Measurements from ENCODE around the gene NAV1.

GRCh38 chr1:201561195-201561564 is 22.3 kb downstream of the NAV1 start:
- TF ChIP-seq, protein P1, sequence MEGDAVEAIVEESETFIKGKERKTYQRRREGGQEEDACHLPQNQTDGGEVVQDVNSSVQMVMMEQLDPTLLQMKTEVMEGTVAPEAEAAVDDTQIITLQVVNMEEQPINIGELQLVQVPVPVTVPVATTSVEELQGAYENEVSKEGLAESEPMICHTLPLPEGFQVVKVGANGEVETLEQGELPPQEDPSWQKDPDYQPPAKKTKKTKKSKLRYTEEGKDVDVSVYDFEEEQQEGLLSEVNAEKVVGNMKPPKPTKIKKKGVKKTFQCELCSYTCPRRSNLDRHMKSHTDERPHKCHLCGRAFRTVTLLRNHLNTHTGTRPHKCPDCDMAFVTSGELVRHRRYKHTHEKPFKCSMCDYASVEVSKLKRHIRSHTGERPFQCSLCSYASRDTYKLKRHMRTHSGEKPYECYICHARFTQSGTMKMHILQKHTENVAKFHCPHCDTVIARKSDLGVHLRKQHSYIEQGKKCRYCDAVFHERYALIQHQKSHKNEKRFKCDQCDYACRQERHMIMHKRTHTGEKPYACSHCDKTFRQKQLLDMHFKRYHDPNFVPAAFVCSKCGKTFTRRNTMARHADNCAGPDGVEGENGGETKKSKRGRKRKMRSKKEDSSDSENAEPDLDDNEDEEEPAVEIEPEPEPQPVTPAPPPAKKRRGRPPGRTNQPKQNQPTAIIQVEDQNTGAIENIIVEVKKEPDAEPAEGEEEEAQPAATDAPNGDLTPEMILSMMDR (conservative IDR thresholded peaks at IDR 0.05; ENCODE audit: low read depth in 2 of 2), result no peak
- TF ChIP-seq EZH2 (IDR thresholded peaks at IDR 0.05; ENCODE audit: low read depth, unreplicated experiment) (no peak), CREB1 (CRISPR knock-in tag; IDR thresholded peaks at IDR 0.05; ENCODE audit: low read depth) (no peak), POLR2AphosphoS5 (IDR thresholded peaks at IDR 0.05; ENCODE audit: low read depth) (no peak), NANOG (IDR thresholded peaks at IDR 0.05; ENCODE audit: borderline replicate concordance) (no peak), EZH2phosphoT487 (IDR thresholded peaks at IDR 0.05; ENCODE audit: unreplicated experiment) (no peak), JUNB (IDR thresholded peaks at IDR 0.05; ENCODE audit: unreplicated experiment) (no peak)
- TF ChIP-seq, protein P2, sequence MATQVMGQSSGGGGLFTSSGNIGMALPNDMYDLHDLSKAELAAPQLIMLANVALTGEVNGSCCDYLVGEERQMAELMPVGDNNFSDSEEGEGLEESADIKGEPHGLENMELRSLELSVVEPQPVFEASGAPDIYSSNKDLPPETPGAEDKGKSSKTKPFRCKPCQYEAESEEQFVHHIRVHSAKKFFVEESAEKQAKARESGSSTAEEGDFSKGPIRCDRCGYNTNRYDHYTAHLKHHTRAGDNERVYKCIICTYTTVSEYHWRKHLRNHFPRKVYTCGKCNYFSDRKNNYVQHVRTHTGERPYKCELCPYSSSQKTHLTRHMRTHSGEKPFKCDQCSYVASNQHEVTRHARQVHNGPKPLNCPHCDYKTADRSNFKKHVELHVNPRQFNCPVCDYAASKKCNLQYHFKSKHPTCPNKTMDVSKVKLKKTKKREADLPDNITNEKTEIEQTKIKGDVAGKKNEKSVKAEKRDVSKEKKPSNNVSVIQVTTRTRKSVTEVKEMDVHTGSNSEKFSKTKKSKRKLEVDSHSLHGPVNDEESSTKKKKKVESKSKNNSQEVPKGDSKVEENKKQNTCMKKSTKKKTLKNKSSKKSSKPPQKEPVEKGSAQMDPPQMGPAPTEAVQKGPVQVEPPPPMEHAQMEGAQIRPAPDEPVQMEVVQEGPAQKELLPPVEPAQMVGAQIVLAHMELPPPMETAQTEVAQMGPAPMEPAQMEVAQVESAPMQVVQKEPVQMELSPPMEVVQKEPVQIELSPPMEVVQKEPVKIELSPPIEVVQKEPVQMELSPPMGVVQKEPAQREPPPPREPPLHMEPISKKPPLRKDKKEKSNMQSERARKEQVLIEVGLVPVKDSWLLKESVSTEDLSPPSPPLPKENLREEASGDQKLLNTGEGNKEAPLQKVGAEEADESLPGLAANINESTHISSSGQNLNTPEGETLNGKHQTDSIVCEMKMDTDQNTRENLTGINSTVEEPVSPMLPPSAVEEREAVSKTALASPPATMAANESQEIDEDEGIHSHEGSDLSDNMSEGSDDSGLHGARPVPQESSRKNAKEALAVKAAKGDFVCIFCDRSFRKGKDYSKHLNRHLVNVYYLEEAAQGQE (IDR thresholded peaks at IDR 0.05; ENCODE audit: unreplicated experiment), result no peak
